MCF 10A (cell line): ENCODE data around the gene DPP6. TPM values are rescaled to one million over a fixed set of nuclear protein-coding genes. Genes with fewer than 3 reads are reported as not detected.

Experiments
- BruUV-seq: library from RNA; stranded (reverse); fragments of 400-500 nt; replicated peaks from 2 replicates; lab custom pipeline; 2021; lab: Mats Ljungman, UMichigan
- CTCF ChIA-PET: fragments of 300-600 bp; sonication (Branson Sonifier 250); formaldehyde crosslinking; extraction: SDS; loops from one replicate; lab custom pipeline; 2021; ENCODE audit warnings: antibody characterized with exemption, inconsistent platforms; lab: Yijun Ruan, JAX
- POLR2A ChIA-PET: fragments of 300-600, 350-650 bp; sonication (Branson Sonifier 250); formaldehyde crosslinking; extraction: SDS; loops from one replicate; lab custom pipeline; 2020; ENCODE audit warnings: antibody characterized with exemption, inconsistent platforms; lab: Yijun Ruan, JAX
- DNase-seq: peaks from one replicate; pipeline ENCODE4 v3.0.0-alpha.2; 2018; ENCODE audit not compliant: unreplicated experiment
- H3K27ac Mint-ChIP-seq: one replicate; pipeline ENCODE4 v1.8.0; 2022; ENCODE audit warnings: mild to moderate bottlenecking, low read depth, mixed read lengths; ENCODE audit not compliant: unreplicated experiment
- H3K27me3 Mint-ChIP-seq: one replicate; pipeline ENCODE4 v1.8.0; 2022; ENCODE audit warnings: mixed read lengths; ENCODE audit not compliant: insufficient read depth, unreplicated experiment
- H3K36me3 Mint-ChIP-seq: one replicate; pipeline ENCODE4 v1.8.0; 2022; ENCODE audit warnings: mild to moderate bottlenecking, moderate library complexity, mixed read lengths; ENCODE audit not compliant: insufficient read depth, unreplicated experiment
- H3K4me1 Mint-ChIP-seq: one replicate; pipeline ENCODE4 v1.8.0; 2022; ENCODE audit warnings: mixed read lengths; ENCODE audit not compliant: insufficient read depth, unreplicated experiment
- H3K4me3 Mint-ChIP-seq: one replicate; pipeline ENCODE4 v1.8.0; 2022; ENCODE audit warnings: mild to moderate bottlenecking, moderate library complexity, mixed read lengths; ENCODE audit not compliant: unreplicated experiment
- H3K9me3 Mint-ChIP-seq: one replicate; pipeline ENCODE4 v1.8.0; 2022; ENCODE audit warnings: mixed read lengths; ENCODE audit not compliant: unreplicated experiment
- CTCF ChIP-seq: fragments of 200-600 bp; IDR thresholded peaks from one replicate; pipeline ENCODE4 v1.8.0; 2022; ENCODE audit warnings: antibody characterized with exemption, mild to moderate bottlenecking; ENCODE audit not compliant: unreplicated experiment
- intact Hi-C: fragments of 100-400 bp; cut with micrococcal nuclease; formaldehyde crosslinking; loops from 2 replicates; pipeline ENCODE4 v1.14.1; 2022
- total RNA-seq: library from RNA; stranded (reverse); gene quantifications from 2 replicates; pipeline ENCODE4 v1.2.3, GENCODE V29; 2022

DPP6 gene
- total RNA-seq, 1 experiment from 2014 or later, result not detected

DNA sequence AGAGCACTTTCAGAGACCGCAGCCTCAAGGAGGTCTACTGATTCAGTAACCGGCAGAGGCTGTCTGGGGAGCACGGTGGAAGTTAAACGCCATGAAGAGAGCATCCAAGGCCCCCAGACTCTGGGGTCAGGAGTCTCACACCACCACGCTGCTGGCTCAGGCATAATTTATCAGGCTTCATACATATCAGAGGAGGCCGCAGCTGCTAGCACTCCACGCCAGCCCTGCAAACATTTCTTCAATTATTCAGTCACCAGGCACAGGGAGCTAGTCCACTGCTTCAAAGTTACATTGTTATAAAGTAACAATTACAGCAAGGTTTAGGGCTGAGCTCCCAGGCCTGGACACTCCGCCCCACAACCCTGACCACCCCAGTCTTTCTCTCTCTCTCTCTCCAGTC, 852.9 kb downstream of the DPP6 start:
- POLR2A ChIA-PET, result no interaction called here
- intact Hi-C loops, result no loop called here
- Mint-ChIP-seq H3K4me1 (no peaks in the 10 kb centered on the region), H3K4me3 (no peak overlapping the region), H3K36me3 (no peaks in the 10 kb centered on the region), H3K27ac (no peak overlapping the region), H3K27me3 (no peaks in the 10 kb centered on the region), H3K9me3 (no peaks in the 10 kb centered on the region)
- no peak for TF ChIP-seq CTCF
- CTCF ChIA-PET, result interaction anchor here (4.2 kb wide), 1 partner anchor 9 kb away, joined by 31 read pairs; no protein-coding TSS in a partner anchor
- no peak for DNase-seq
- BruUV-seq, result no TSS peak

DNA sequence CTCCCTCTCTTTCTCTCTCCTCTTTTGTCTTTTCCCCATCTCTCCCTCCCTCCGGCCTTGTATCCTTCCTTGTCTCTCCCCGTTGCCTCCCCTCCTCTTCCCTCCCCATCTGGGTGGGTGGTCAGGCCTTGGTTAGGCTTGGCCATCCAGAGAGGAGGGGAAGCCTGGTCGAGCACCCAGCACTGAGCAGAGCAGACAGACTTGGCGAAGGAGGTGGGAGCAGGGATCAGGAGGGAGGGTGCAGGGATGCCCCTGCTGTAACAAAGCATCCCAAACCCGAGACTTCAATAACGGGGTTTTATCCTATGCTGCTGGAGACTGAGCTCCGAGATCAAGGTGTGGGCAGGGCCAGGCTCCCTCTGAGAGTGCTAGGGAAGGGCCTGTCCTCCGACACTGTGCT, 853.4 kb downstream of the DPP6 start:
- no peak overlapping the region for H3K4me3 Mint-ChIP-seq
- POLR2A ChIA-PET, result no interaction called here

DNA sequence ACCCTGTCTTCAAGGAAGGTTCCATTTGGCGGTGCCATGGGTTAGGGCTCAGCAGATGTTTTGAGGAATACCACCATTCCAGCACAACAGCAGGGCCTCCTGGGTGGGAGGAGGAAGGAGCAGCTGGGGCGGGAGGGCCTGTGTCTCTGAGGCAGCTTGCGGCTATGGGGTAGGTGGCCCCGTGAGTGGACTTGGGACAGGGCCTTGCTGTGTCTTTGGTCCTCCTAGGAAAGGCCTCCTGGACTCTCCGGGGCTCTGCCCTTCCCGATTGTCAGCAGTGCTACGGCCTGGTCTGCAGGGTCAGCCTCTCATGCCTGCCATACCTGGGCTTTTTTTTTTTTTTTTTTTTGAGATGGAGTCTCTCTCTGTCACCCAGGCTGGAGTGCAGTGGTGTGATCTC, 854.0 kb downstream of the DPP6 start:
- H3K27ac Mint-ChIP-seq, result no peak overlapping the region
- H3K36me3 Mint-ChIP-seq, result no peaks in the 10 kb centered on the region
- intact Hi-C loops, result no loop called here
- no peaks in the 10 kb centered on the region for H3K4me1 Mint-ChIP-seq
- no peak for TF ChIP-seq CTCF
- BruUV-seq, result no TSS peak
- no peaks in the 10 kb centered on the region for H3K27me3 Mint-ChIP-seq
- H3K4me3 Mint-ChIP-seq, result no peak overlapping the region
- CTCF ChIA-PET, result interaction anchor here (0.6 to 4.2 kb wide), 4 partner anchors 8 to 853 kb away, joined by 3 to 31 read pairs (median 4); no protein-coding TSS in a partner anchor
- POLR2A ChIA-PET, result no interaction called here
- H3K9me3 Mint-ChIP-seq, result peaks cover 4% of the 10 kb centered on the region
- DNase-seq, result no peak

More for the DNA sequence above, 853.4 kb downstream of the DPP6 start:
- Mint-ChIP-seq H3K36me3 (no peaks in the 10 kb centered on the region), H3K4me1 (no peaks in the 10 kb centered on the region), H3K9me3 (no peaks in the 10 kb centered on the region), H3K27ac (no peak overlapping the region), H3K27me3 (no peaks in the 10 kb centered on the region)
- DNase-seq, result no peak
- BruUV-seq, result no TSS peak
- TF ChIP-seq CTCF, result no peak
- CTCF ChIA-PET, result interaction anchor here (0.8 to 4.2 kb wide), 2 partner anchors 8 to 537 kb away, joined by 4 to 31 read pairs; no protein-coding TSS in a partner anchor
- intact Hi-C loops, result no loop called here

- POLR2A ChIA-PET, result no interaction called here
Observed at GRCh38 chr7:154906736-154907355, 854.6 kb downstream of the DPP6 start.

More at GRCh38 chr7:154906736-154907355, 854.6 kb downstream of the DPP6 start:
- Mint-ChIP-seq H3K27me3 (no peaks in the 10 kb centered on the region), H3K27ac (no peak overlapping the region), H3K9me3 (peaks cover 9% of the 10 kb centered on the region), H3K36me3 (no peaks in the 10 kb centered on the region), H3K4me1 (no peaks in the 10 kb centered on the region), H3K4me3 (no peak overlapping the region)
- DNase-seq, result no peak
- CTCF ChIA-PET, result interaction anchor here (0.6 to 1.3 kb wide), 5 partner anchors 14 to 853 kb away, joined by 3 to 8 read pairs (median 3); no protein-coding TSS in a partner anchor
- TF ChIP-seq CTCF, result no peak
- intact Hi-C loops, result no loop called here
- BruUV-seq, result no TSS peak
